MCF 10A (cell line): ENCODE data around the gene RIPOR1. TPM values are rescaled to one million over a fixed set of nuclear protein-coding genes. Genes with fewer than 3 reads are reported as not detected.
A peak's percentile ranks its signal among the peaks of the same experiment; 100 is the strongest.

Experiments used
- BruUV-seq: library from RNA; stranded (reverse); fragments of 400-500 nt; replicated peaks from 2 replicates; lab custom pipeline; 2021; lab: Mats Ljungman, UMichigan
- CTCF ChIA-PET: fragments of 300-600 bp; sonication (Branson Sonifier 250); formaldehyde crosslinking; extraction: SDS; loops from one replicate; lab custom pipeline; 2021; ENCODE audit warnings: antibody characterized with exemption, inconsistent platforms; lab: Yijun Ruan, JAX
- POLR2A ChIA-PET: fragments of 300-600, 350-650 bp; sonication (Branson Sonifier 250); formaldehyde crosslinking; extraction: SDS; loops from one replicate; lab custom pipeline; 2020; ENCODE audit warnings: antibody characterized with exemption, inconsistent platforms; lab: Yijun Ruan, JAX
- DNase-seq: peaks from one replicate; pipeline ENCODE4 v3.0.0-alpha.2; 2018; ENCODE audit not compliant: unreplicated experiment
- H3K27ac Mint-ChIP-seq: one replicate; pipeline ENCODE4 v1.8.0; 2022; ENCODE audit warnings: mild to moderate bottlenecking, low read depth, mixed read lengths; ENCODE audit not compliant: unreplicated experiment
- H3K27me3 Mint-ChIP-seq: one replicate; pipeline ENCODE4 v1.8.0; 2022; ENCODE audit warnings: mixed read lengths; ENCODE audit not compliant: insufficient read depth, unreplicated experiment
- H3K36me3 Mint-ChIP-seq: one replicate; pipeline ENCODE4 v1.8.0; 2022; ENCODE audit warnings: mild to moderate bottlenecking, moderate library complexity, mixed read lengths; ENCODE audit not compliant: insufficient read depth, unreplicated experiment
- H3K4me1 Mint-ChIP-seq: one replicate; pipeline ENCODE4 v1.8.0; 2022; ENCODE audit warnings: mixed read lengths; ENCODE audit not compliant: insufficient read depth, unreplicated experiment
- H3K4me3 Mint-ChIP-seq: one replicate; pipeline ENCODE4 v1.8.0; 2022; ENCODE audit warnings: mild to moderate bottlenecking, moderate library complexity, mixed read lengths; ENCODE audit not compliant: unreplicated experiment
- H3K9me3 Mint-ChIP-seq: one replicate; pipeline ENCODE4 v1.8.0; 2022; ENCODE audit warnings: mixed read lengths; ENCODE audit not compliant: unreplicated experiment
- intact Hi-C: fragments of 100-400 bp; cut with micrococcal nuclease; formaldehyde crosslinking; loops from 2 replicates; pipeline ENCODE4 v1.14.1; 2022
- total RNA-seq: library from RNA; stranded (reverse); gene quantifications from 2 replicates; pipeline ENCODE4 v1.2.3, GENCODE V29; 2022
- TF ChIP-seq, protein P1 (sequence below): fragments of 200-600 bp; IDR thresholded peaks from one replicate; pipeline ENCODE4 v1.8.0; 2022; ENCODE audit warnings: antibody characterized with exemption, mild to moderate bottlenecking; ENCODE audit not compliant: unreplicated experiment

The RIPOR1 gene
- total RNA-seq, 1 experiment from 2014 or later: 43.2 TPM

DNA sequence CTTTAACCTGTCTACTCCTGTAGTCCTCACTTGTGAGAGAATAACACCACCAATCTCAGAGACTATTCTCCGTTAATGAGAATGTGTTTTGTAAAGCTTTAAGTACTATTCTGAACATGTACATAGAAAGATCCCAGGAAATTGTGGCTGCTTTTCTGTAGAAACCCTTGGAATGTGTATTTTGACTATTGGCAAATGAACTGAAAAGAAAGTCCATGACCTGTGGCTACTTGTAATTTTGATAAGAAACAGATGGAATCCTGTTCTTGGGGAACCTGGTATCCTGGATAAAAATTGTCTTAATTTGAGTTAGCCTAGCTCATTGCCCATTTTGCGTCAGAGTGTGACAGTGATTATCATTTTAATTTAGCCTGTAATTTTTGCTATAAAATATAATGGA lies 42.8 kb downstream of the RIPOR1 start:
- BruUV-seq: no TSS peak
- Mint-ChIP-seq H3K27me3 (no peaks in the 10 kb centered on the region), H3K36me3 (peaks cover 46% of the 10 kb centered on the region), H3K4me1 (peaks cover 8% of the 10 kb centered on the region), H3K4me3 (no peak overlapping the region), H3K27ac (peak overlapping the region; percentile 80), H3K9me3 (no peaks in the 10 kb centered on the region)
- no peak for DNase-seq
- ChIA-PET POLR2A (interaction anchor here (0.6 to 3.3 kb wide), 10 partner anchors 10 to 652 kb away, joined by 3 to 20 read pairs (median 4); partner anchors contain the start of genes ACD, ATP6V0D1, CTCF and PARD6A), CTCF (interaction anchor here (0.7 to 2.2 kb wide), 7 partner anchors 9 to 1058 kb away, joined by 3 to 10 read pairs (median 4); partner anchors contain the start of gene CTCF)
- intact Hi-C loops: no loop called here
- TF ChIP-seq, protein P1, sequence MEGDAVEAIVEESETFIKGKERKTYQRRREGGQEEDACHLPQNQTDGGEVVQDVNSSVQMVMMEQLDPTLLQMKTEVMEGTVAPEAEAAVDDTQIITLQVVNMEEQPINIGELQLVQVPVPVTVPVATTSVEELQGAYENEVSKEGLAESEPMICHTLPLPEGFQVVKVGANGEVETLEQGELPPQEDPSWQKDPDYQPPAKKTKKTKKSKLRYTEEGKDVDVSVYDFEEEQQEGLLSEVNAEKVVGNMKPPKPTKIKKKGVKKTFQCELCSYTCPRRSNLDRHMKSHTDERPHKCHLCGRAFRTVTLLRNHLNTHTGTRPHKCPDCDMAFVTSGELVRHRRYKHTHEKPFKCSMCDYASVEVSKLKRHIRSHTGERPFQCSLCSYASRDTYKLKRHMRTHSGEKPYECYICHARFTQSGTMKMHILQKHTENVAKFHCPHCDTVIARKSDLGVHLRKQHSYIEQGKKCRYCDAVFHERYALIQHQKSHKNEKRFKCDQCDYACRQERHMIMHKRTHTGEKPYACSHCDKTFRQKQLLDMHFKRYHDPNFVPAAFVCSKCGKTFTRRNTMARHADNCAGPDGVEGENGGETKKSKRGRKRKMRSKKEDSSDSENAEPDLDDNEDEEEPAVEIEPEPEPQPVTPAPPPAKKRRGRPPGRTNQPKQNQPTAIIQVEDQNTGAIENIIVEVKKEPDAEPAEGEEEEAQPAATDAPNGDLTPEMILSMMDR: no peak

DNA sequence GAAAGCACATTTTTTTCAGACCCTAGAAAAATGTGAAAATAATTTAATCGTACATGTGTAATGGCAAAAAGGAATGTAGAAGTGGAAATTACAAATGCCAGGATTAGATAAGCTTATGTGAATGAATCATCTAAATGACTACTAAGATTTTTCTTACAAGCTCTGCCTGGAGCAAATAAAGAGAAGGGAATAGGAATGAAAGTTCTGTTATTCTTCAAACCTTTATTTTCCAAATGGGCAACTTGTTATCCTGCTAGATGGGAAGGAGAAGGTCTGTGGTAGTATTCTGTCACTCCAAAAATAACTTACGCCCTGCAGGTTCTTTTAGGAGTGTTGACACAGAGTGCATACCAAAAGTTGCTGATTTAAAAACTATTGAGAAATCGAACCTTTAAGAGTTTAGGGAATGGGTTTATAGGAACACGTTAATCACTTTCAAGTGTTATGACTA lies 43.4 kb downstream of the RIPOR1 start:
- DNase-seq: peak; percentile 12
- BruUV-seq: no TSS peak
- ChIA-PET CTCF (interaction anchor here (1.0 to 2.2 kb wide), 5 partner anchors 9 to 51 kb away, joined by 3 to 10 read pairs (median 5); partner anchors contain the start of gene CTCF), POLR2A (interaction anchor here (0.6 to 3.3 kb wide), 13 partner anchors 8 to 1381 kb away, joined by 3 to 20 read pairs (median 4); partner anchors contain the start of genes ACD, ATP6V0D1, CTCF and PARD6A)
- TF ChIP-seq, protein P1: no peak
- no peak overlapping the region for H3K4me3 Mint-ChIP-seq
- H3K27ac Mint-ChIP-seq: peak overlapping the region; percentile 80
- H3K9me3 Mint-ChIP-seq: no peaks in the 10 kb centered on the region
- intact Hi-C loops: no loop called here
- peaks cover 50% of the 10 kb centered on the region for H3K36me3 Mint-ChIP-seq
- H3K4me1 Mint-ChIP-seq: peaks cover 8% of the 10 kb centered on the region
- H3K27me3 Mint-ChIP-seq: no peaks in the 10 kb centered on the region

DNA sequence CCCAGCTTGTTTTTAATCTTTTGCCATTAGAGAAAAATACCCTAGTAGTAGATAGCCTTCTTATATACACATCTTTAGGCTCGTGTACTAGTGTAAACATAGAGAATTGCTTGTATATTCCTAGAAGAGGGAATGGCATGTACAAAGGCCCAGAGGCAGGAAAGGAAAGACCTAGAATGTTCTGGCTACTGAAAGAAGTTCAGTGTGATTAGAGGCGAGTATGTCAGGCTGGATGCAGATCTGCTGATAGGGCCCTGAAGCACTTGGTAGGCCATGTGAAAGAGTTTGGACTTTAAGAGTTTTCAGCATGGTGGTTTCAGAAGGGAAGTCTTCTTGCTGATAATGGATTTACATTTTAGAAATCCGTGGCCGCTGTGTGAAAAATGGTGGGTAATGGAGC lies 51.1 kb downstream of the RIPOR1 start:
- no peak for DNase-seq
- TF ChIP-seq, protein P1: no peak
- no peak overlapping the region for H3K4me3 Mint-ChIP-seq
- POLR2A ChIA-PET: interaction anchor here (0.6 to 0.7 kb wide), 3 partner anchors 7 to 28 kb away, joined by 3 read pairs; no protein-coding TSS in a partner anchor
- no TSS peak for BruUV-seq
- intact Hi-C loops: no loop called here
- H3K4me1 Mint-ChIP-seq: no peaks in the 10 kb centered on the region
- CTCF ChIA-PET: interaction anchor here (0.6 to 1.6 kb wide), 4 partner anchors 26 to 72 kb away, joined by 3 to 4 read pairs (median 3); no protein-coding TSS in a partner anchor
- peaks cover 37% of the 10 kb centered on the region for H3K36me3 Mint-ChIP-seq
- H3K27ac Mint-ChIP-seq: no peak overlapping the region
- H3K27me3 Mint-ChIP-seq: no peaks in the 10 kb centered on the region
- H3K9me3 Mint-ChIP-seq: no peaks in the 10 kb centered on the region

DNA sequence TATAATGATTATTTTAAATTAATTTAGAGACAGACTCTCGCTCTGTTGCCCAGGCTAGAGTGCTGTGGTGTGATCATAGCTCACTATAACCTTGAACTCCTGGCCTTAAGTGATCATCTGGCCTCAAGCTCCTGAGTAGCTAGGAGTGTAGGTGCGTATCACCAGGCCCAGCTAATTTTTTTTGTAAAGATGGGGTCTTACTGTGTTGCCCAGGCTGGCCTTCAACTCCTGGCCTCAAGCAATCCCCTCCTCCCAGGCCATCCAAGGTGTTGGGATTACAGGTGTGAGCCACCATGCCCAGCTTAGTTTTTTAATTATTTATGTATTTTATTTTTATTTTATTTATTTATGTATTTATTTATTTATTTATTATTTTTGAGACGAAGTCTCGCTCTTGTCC lies 51.6 kb downstream of the RIPOR1 start:
- CTCF ChIA-PET: interaction anchor here (0.6 to 1.6 kb wide), 4 partner anchors 27 to 71 kb away, joined by 3 to 4 read pairs (median 3); no protein-coding TSS in a partner anchor
- Mint-ChIP-seq H3K27ac (no peak overlapping the region), H3K4me3 (no peak overlapping the region)

More for the DNA sequence above, 51.6 kb downstream of the RIPOR1 start:
- DNase-seq: no peak
- H3K36me3 Mint-ChIP-seq: peaks cover 32% of the 10 kb centered on the region
- H3K27me3 Mint-ChIP-seq: no peaks in the 10 kb centered on the region
- H3K9me3 Mint-ChIP-seq: no peaks in the 10 kb centered on the region
- no TSS peak for BruUV-seq
- POLR2A ChIA-PET: interaction anchor here (0.6 kb wide), 1 partner anchor 244 kb away, joined by 3 read pairs; no protein-coding TSS in a partner anchor
- intact Hi-C loops: no loop called here
- TF ChIP-seq, protein P1: no peak
- H3K4me1 Mint-ChIP-seq: no peaks in the 10 kb centered on the region
